ENCODE data around the gene ZBTB3. TPM values are rescaled to one million over a fixed set of nuclear protein-coding genes. Genes with fewer than 3 reads are reported as not detected.

ZBTB3 gene
- total and polyA plus RNA-seq, 7 donors = 1.5 to 8.7 (median 5.4) TPM

DNA sequence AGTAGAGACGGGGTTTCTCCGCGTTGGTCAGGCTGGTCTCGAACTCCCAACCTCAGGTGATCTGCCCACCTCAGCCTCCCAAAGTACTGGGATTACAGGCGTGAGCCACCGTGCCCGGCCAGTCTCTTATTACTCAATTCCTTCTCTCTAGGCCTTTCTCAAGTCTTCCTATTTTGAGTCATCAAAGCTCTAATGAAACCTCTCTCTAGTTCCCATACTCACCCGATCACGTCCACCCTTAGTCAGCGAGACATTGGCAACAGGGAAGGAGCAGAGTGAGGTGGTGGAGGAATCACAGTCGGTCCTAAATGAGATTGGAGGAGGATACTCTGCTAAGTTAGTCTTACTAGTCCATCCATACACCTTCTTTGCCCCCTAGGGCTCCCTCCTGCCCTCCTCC is 51.7 kb downstream of the ZBTB3 start:
- intact Hi-C loops (cut with DNase I) = no loop called here
- no peak overlapping the region for H3K4me3 ChIP-seq
- H3K36me3 ChIP-seq (ENCODE audit: insufficient read depth in 1 of 2, low read depth in 1 of 2) = peaks cover 0 to 32% of the 10 kb centered on the region in 2 donors
- H3K27me3 ChIP-seq (ENCODE audit: insufficient read depth in 3 of 3, low read length in 2 of 3) = no peaks in the 10 kb centered on the region
- H3K4me1 ChIP-seq = peaks cover 22% of the 10 kb centered on the region
- ATAC-seq = no peak
- H3K9me3 ChIP-seq = no peaks in the 10 kb centered on the region
- WGBS, 3 donors = 91 to 94% (median 94%) methylated on average over 8 to 11 of the region's 11 CpGs
- DNase-seq = no peak
- H3K27ac ChIP-seq = no peak overlapping the region
- TF ChIP-seq, protein P1, sequence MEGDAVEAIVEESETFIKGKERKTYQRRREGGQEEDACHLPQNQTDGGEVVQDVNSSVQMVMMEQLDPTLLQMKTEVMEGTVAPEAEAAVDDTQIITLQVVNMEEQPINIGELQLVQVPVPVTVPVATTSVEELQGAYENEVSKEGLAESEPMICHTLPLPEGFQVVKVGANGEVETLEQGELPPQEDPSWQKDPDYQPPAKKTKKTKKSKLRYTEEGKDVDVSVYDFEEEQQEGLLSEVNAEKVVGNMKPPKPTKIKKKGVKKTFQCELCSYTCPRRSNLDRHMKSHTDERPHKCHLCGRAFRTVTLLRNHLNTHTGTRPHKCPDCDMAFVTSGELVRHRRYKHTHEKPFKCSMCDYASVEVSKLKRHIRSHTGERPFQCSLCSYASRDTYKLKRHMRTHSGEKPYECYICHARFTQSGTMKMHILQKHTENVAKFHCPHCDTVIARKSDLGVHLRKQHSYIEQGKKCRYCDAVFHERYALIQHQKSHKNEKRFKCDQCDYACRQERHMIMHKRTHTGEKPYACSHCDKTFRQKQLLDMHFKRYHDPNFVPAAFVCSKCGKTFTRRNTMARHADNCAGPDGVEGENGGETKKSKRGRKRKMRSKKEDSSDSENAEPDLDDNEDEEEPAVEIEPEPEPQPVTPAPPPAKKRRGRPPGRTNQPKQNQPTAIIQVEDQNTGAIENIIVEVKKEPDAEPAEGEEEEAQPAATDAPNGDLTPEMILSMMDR (IDR thresholded peaks at IDR 0.05) = no peak

Other genes with a start within 250 kb of the ZBTB3 start
- 100 to 1,000 TPM; 376 to 679 (median 425) TPM for gene AHNAK, start 207.4 kb downstream of the ZBTB3 start, total RNA-seq
- gene AHNAK, start 207.4 kb downstream of the ZBTB3 start, polyA plus RNA-seq = 100 to 1,000 TPM in 2 of 3 donors, 10 to 100 TPM in 1; 93.5 to 227 (median 206) TPM
- gene EEF1G, start 180.3 kb downstream of the ZBTB3 start, total RNA-seq = 1,000 to 10,000 TPM; 1,137 to 1,954 (median 1,509) TPM
- 1,000 to 10,000 TPM; 1,687 to 2,356 (median 2,243) TPM for gene EEF1G, start 180.3 kb downstream of the ZBTB3 start, polyA plus RNA-seq
- gene TUT1, start 162.6 kb downstream of the ZBTB3 start, total RNA-seq = 10 to 100 TPM; 14.3 to 23.7 (median 19.6) TPM
- gene TUT1, start 162.6 kb downstream of the ZBTB3 start, polyA plus RNA-seq = 10 to 100 TPM; 12.1 to 15.5 (median 12.7) TPM
- 10 to 100 TPM; 20.0 to 32.5 (median 28.6) TPM for gene MTA2, start 152.3 kb downstream of the ZBTB3 start, total RNA-seq
- gene MTA2, start 152.3 kb downstream of the ZBTB3 start, polyA plus RNA-seq = 10 to 100 TPM; 18.4 to 27.1 (median 26.9) TPM
- gene EML3, start 141.4 kb downstream of the ZBTB3 start, total RNA-seq = 10 to 100 TPM; 14.1 to 19.5 (median 16.9) TPM
- 10 to 100 TPM in 2 of 3 donors, 1 to 10 TPM in 1; 7.4 to 11.3 (median 11.1) TPM for gene EML3, start 141.4 kb downstream of the ZBTB3 start, polyA plus RNA-seq
- gene ROM1, start 140.9 kb downstream of the ZBTB3 start, total RNA-seq = 1 to 10 TPM; 2.0 to 4.4 (median 3.1) TPM
- 1 to 10 TPM; 3.7 to 5.5 (median 4.7) TPM for gene ROM1, start 140.9 kb downstream of the ZBTB3 start, polyA plus RNA-seq
- gene B3GAT3, start 132.2 kb downstream of the ZBTB3 start, total RNA-seq = 10 to 100 TPM in 3 of 4 donors, 1 to 10 TPM in 1; 7.4 to 11.8 (median 11.0) TPM
- 10 to 100 TPM; 11.7 to 37.6 (median 20.0) TPM for gene B3GAT3, start 132.2 kb downstream of the ZBTB3 start, polyA plus RNA-seq
- 10 to 100 TPM; 59.7 to 62.2 (median 61.4) TPM for gene GANAB, start 107.5 kb downstream of the ZBTB3 start, total RNA-seq
- gene GANAB, start 107.5 kb downstream of the ZBTB3 start, polyA plus RNA-seq = 10 to 100 TPM; 34.3 to 64.6 (median 62.0) TPM
- gene INTS5, start 100.9 kb downstream of the ZBTB3 start, total RNA-seq = 10 to 100 TPM; 13.5 to 20.6 (median 17.1) TPM
- gene INTS5, start 100.9 kb downstream of the ZBTB3 start, polyA plus RNA-seq = 10 to 100 TPM in 1 of 3 donors, 1 to 10 TPM in 2; 8.1 to 19.9 (median 9.3) TPM
- 10 to 100 TPM; 29.8 to 50.9 (median 50.2) TPM for gene C11orf98, start 89.0 kb downstream of the ZBTB3 start, total RNA-seq
- 100 to 1,000 TPM in 1 of 3 donors, 10 to 100 TPM in 2; 87.1 to 155 (median 93.1) TPM for gene C11orf98, start 89.0 kb downstream of the ZBTB3 start, polyA plus RNA-seq
- gene CSKMT, start 88.8 kb downstream of the ZBTB3 start, total RNA-seq = 10 to 100 TPM in 2 of 4 donors, 1 to 10 TPM in 2; 3.8 to 12.8 (median 9.4) TPM
- gene CSKMT, start 88.8 kb downstream of the ZBTB3 start, polyA plus RNA-seq = 10 to 100 TPM in 1 of 3 donors, 1 to 10 TPM in 2; 4.8 to 11.4 (median 7.8) TPM
- gene UQCC3, start 82.5 kb downstream of the ZBTB3 start, total RNA-seq = 1 to 10 TPM; 5.2 to 8.8 (median 7.1) TPM
- 10 to 100 TPM in 1 of 3 donors, 1 to 10 TPM in 2; 6.4 to 16.5 (median 8.6) TPM for gene UQCC3, start 82.5 kb downstream of the ZBTB3 start, polyA plus RNA-seq
- gene LBHD1, start 81.9 kb downstream of the ZBTB3 start, total RNA-seq = 1 to 10 TPM in 3 of 4 donors, under 1 TPM in 1; 0.74 to 3.2 (median 1.9) TPM
- gene LBHD1, start 81.9 kb downstream of the ZBTB3 start, polyA plus RNA-seq = 1 to 10 TPM in 2 of 3 donors, under 1 TPM in 1; 0.98 to 3.6 (median 1.6) TPM
- 100 to 1,000 TPM; 102 to 204 (median 149) TPM for gene UBXN1, start 75.1 kb downstream of the ZBTB3 start, total RNA-seq
- gene UBXN1, start 75.1 kb downstream of the ZBTB3 start, polyA plus RNA-seq = 100 to 1,000 TPM; 225 to 376 (median 295) TPM
- gene LRRN4CL, start 64.6 kb downstream of the ZBTB3 start, total RNA-seq = 1 to 10 TPM; 2.4 to 4.8 (median 3.8) TPM
- gene LRRN4CL, start 64.6 kb downstream of the ZBTB3 start, polyA plus RNA-seq = 1 to 10 TPM; 1.8 to 3.7 (median 2.8) TPM
- 10 to 100 TPM; 17.0 to 45.4 (median 29.0) TPM for gene BSCL2, start 46.7 kb downstream of the ZBTB3 start, total RNA-seq
- 100 to 1,000 TPM in 1 of 3 donors, 10 to 100 TPM in 2; 61.5 to 174 (median 63.5) TPM for gene BSCL2, start 46.7 kb downstream of the ZBTB3 start, polyA plus RNA-seq
- gene GNG3, start 46.5 kb downstream of the ZBTB3 start, total RNA-seq = not detected
- gene GNG3, start 46.5 kb downstream of the ZBTB3 start, polyA plus RNA-seq = under 1 TPM in 2 of 3 donors, not detected in 1; 0.10 to 0.39 TPM
- 10 to 100 TPM; 27.2 to 39.7 (median 31.4) TPM for gene HNRNPUL2, start 26.7 kb downstream of the ZBTB3 start, total RNA-seq
- 10 to 100 TPM; 23.8 to 35.1 (median 25.0) TPM for gene HNRNPUL2, start 26.7 kb downstream of the ZBTB3 start, polyA plus RNA-seq
- 10 to 100 TPM; 14.8 to 19.6 (median 16.4) TPM for gene TTC9C, start 25.7 kb downstream of the ZBTB3 start, total RNA-seq
- gene TTC9C, start 25.7 kb downstream of the ZBTB3 start, polyA plus RNA-seq = 10 to 100 TPM; 20.2 to 30.4 (median 28.2) TPM
- 10 to 100 TPM; 31.7 to 44.7 (median 36.2) TPM for gene POLR2G, start 7.4 kb upstream of the ZBTB3 start, total RNA-seq
- gene POLR2G, start 7.4 kb upstream of the ZBTB3 start, polyA plus RNA-seq = 10 to 100 TPM; 44.0 to 92.6 (median 48.8) TPM
- gene TAF6L, start 17.2 kb upstream of the ZBTB3 start, total RNA-seq = 10 to 100 TPM; 13.5 to 19.9 (median 18.3) TPM
- gene TAF6L, start 17.2 kb upstream of the ZBTB3 start, polyA plus RNA-seq = 10 to 100 TPM; 18.0 to 26.5 (median 20.1) TPM
- gene TMEM179B, start 33.2 kb upstream of the ZBTB3 start, total RNA-seq = 10 to 100 TPM; 12.2 to 18.5 (median 16.0) TPM
- gene TMEM179B, start 33.2 kb upstream of the ZBTB3 start, polyA plus RNA-seq = 10 to 100 TPM; 31.5 to 42.0 (median 34.4) TPM
- gene TMEM223, start 37.8 kb upstream of the ZBTB3 start, total RNA-seq = 10 to 100 TPM in 1 of 4 donors, 1 to 10 TPM in 3; 6.2 to 11.5 (median 8.4) TPM
- gene TMEM223, start 37.8 kb upstream of the ZBTB3 start, polyA plus RNA-seq = 10 to 100 TPM; 16.6 to 37.7 (median 21.7) TPM
- 10 to 100 TPM; 38.3 to 45.4 (median 41.9) TPM for gene NXF1, start 51.3 kb upstream of the ZBTB3 start, total RNA-seq
- gene NXF1, start 51.3 kb upstream of the ZBTB3 start, polyA plus RNA-seq = 10 to 100 TPM; 36.3 to 67.0 (median 49.7) TPM
- gene STX5, start 77.9 kb upstream of the ZBTB3 start, total RNA-seq = 10 to 100 TPM; 16.0 to 24.6 (median 20.7) TPM
- gene STX5, start 77.9 kb upstream of the ZBTB3 start, polyA plus RNA-seq = 10 to 100 TPM; 18.2 to 21.1 (median 21.1) TPM
- gene TEX54, start 78.7 kb upstream of the ZBTB3 start, total RNA-seq = not detected
- not detected for gene TEX54, start 78.7 kb upstream of the ZBTB3 start, polyA plus RNA-seq
- 10 to 100 TPM; 32.9 to 74.9 (median 54.2) TPM for gene WDR74, start 85.4 kb upstream of the ZBTB3 start, total RNA-seq
- gene WDR74, start 85.4 kb upstream of the ZBTB3 start, polyA plus RNA-seq = 100 to 1,000 TPM in 1 of 3 donors, 10 to 100 TPM in 2; 90.1 to 121 (median 92.5) TPM
- 100 to 1,000 TPM in 3 of 4 donors, 10 to 100 TPM in 1; 62.6 to 187 (median 132) TPM for gene SLC3A2, start 126.7 kb upstream of the ZBTB3 start, total RNA-seq
- 100 to 1,000 TPM; 149 to 374 (median 208) TPM for gene SLC3A2, start 126.7 kb upstream of the ZBTB3 start, polyA plus RNA-seq
- not detected for gene CHRM1, start 167.2 kb upstream of the ZBTB3 start, total RNA-seq
- gene CHRM1, start 167.2 kb upstream of the ZBTB3 start, polyA plus RNA-seq = under 1 TPM in 1 of 3 donors, not detected in 2; 0.06 TPM
- gene SLC22A6, start 230.8 kb upstream of the ZBTB3 start, total RNA-seq = not detected
- not detected for gene SLC22A6, start 230.8 kb upstream of the ZBTB3 start, polyA plus RNA-seq